GM19455 (cell line): ENCODE measurements around the gene HMGB1.

ENCODE experiments used
- ATAC-seq: cut with Tn5 transposase; IDR thresholded peaks from one replicate; pipeline ENCODE4 v1.9.1; 2021; ENCODE audit not compliant: unreplicated experiment

The HMGB1 gene

DNA sequence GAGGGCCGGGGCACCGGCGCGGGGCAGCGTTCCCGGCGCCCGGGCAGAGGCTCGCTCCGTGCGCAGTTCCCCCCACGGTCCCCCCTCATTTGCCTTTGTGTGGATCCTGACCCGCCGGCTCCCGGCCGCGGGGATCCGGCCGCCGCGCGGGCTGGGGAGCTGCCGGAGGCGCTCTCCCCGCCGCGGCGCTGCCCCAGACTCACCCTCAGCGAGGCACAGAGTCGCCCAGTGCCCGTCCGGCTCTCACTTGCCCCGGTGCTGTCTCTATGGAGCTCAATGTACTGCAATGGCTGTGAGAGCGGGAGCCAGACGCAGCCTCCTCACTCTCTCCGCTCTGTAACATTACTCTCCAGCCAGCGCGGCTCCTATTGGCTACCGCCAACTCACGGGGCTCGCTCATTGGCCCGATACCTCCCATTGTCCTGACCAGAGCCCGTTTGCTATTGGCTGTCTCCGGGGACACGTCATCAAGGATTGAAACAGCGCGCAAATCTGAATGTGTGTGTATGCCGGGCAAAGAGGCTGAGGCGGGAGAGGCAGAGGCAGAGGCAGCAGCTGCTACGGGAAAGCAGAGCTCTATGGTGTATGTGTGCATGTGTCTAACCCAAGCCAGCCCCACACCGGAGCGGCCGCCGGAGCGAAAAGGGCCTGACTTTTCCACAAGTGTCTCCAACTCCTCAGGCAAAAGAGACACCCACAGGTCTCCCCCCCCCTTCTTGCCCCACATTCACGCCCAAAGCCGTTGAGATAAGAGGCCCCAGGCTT, at the start of gene HMGB1:
HMGB1 (minus strand) TSS at position 344 of the 765 bp plus-strand sequence. CDS start 2,256 bp downstream, outside the sequence.
- peak; percentile 88 for ATAC-seq

- ATAC-seq, result no peak
Measured at GRCh38 chr13:30510811-30511371, 45.2 kb upstream of the HMGB1 start.

DNA sequence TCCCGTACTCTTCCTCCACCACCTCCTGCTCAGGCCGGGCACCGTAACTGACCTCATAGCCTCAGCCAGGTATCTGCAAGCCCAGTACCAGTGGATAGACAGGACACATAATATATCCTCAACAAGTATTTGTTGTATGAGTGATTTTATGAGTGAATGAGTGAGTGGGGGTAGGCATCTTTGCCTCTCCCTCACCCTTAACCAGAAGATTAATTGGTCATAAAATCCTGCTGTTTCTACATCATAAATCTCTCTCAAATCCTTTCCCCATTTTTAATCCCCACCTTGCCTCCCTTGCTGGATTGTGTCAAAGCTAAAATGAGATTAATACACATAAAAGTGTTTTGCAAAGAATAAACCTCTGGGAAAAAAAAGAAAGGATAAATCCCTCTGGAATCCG, 44.4 kb upstream of the HMGB1 start:
- ATAC-seq, result no peak

- ATAC-seq, result no peak
Measured at GRCh38 chr13:30509254-30510050, 43.7 kb upstream of the HMGB1 start.

DNA sequence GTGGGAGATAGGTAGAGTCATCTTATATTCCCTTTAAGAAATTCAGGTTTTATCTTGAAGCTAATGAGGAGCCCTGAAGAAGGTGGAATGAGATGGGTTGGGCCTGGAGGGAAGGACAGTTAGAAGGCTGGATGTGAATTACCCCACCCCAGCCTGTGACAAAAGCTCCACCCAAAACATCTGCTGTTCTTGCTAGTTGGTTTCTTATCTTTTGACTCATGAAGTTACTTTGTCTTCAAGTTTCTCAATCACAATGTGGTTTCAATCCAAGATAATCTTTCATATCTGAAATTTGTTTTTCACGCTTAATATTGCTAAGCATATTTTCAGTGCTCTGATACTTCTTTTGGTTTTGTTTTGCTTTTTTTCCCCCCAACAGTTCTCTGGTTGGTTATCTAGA, 38.3 kb upstream of the HMGB1 start:
- ATAC-seq, result peak; percentile 79

DNA sequence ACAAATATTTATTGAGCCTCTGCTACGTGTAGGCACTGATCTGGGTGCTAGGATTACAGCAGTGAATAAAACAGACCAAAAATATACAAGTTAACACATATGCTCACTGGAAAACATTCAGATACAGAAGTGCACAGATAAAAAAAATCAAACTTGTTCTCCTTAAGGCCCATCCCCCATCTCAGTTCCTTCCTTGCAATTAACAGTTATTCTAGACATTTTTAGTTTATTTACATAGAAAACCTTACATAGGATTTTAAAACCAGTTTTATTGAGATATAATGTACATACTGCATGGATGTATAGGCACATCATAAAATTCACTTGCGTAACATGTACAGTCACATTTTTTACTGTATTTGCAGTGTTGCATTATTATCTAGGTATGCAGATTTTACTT, 36.5 kb upstream of the HMGB1 start:
- ATAC-seq, result no peak

GRCh38 chr13:30499338-30499737, 33.6 kb upstream of the HMGB1 start:
- ATAC-seq, result no peak

- no peak for ATAC-seq
Measured at GRCh38 chr13:30496147-30496546, 30.4 kb upstream of the HMGB1 start.

GRCh38 chr13:30495746-30496145, 30.0 kb upstream of the HMGB1 start:
- no peak for ATAC-seq

DNA sequence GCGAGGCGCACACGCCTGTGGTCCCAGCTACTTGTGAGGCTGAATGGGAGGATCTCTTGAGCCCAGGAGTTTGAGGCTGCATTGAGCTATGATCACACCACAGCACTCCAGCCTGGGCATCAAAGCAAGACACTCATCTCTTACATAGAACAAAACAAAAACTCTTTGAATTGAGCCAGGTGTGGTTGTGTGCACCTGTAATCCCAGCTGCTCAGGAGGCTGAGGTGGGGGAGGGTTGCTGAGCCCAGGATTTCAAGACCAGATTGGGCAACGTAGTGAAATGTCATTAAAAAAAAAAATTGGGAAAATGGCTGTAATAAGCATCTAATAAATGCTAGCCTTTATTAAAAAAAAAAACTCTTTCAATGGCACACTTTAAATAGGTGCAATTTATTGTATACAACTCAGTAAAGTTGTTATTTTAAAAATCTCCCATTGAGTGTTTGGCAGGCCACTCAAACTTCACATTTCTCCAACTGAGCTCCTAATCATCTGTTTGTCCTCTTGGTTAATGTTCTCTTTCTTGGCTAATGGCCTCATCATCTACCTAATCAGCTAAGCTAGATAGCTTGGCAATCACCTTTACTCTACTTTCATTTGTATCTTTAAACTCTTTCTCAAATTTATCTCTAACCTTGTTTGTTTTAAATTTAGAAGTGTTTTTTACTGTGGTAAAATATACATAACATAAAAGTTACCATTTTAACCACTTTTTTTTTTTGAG, 28.1 kb upstream of the HMGB1 start:
- ATAC-seq, result no peak

GRCh38 chr13:30487075-30487470, 21.3 kb upstream of the HMGB1 start:
- ATAC-seq, result no peak

DNA sequence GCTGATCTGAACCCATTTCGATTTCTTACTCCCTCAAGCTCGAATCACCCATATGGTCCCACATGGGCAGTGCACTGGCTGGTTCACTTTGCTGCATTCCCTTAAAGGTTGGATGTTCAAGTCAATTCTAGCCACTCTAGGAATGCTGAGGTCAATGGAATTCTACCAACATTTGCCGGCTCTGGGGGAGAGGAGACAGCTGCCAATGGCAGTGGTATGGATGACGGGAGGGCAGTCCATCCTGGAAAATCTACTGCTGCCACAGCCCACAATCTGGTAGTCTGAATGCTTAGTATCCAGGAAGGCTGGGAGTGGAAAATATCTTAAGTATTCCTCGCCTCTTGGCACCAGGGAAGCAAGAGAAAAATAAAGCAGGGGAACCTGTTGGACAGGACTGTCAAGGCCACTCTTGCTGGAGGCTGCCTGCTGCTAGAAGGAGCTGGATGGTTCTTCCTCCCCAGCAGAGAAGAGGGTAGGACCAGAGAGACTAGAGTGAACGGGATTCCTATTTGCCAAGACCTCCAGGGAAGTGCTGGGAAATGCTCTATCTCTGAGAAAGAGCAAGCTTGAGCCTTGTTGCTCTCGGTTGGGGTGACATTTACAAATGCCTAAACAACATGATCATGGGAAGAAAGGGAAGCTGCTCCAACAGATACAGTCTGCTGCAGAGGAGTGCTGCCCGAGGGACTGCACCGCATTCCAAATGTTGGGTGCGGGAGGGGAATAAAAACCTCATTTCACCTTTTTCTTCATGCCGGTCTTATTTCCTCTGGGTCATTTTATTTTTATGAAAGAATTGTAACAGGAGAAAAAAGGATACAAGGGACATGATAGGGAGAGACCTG, 20.7 kb upstream of the HMGB1 start:
- ATAC-seq, result no peak

- ATAC-seq, result no peak
Measured at GRCh38 chr13:30481241-30481760, 15.6 kb upstream of the HMGB1 start.

DNA sequence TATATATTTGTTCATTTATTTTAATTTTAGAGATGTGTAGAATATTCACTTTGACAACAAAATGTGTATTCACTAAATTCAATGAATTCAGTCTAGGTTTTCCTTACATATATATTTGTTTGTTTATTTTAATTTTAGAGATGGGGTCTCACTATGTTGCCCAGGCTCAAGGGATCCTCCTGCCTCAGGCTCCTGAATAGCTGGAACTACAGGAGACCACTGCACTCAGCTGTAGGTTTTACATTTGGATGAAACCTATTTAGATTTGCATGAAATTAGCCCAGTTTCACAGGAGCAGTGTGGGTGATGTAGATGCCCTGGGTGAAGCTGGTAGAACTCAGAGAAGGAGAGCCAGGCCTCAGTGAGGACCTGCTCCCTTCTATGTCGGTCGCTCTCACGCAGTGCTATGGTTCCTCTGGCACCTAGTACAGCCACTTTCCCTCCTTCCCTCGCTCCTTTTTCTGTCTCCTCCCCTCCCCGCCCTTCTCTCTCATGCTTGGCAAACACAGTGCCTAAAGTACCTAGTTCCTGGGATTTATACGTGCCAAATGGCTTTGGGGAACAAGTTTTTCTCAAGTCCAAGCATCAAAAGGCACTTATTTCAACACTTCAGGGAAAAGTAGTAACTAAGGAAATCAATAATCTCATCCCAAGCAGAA, 14.7 kb upstream of the HMGB1 start:
- ATAC-seq, result no peak

- ATAC-seq, result no peak
Measured at GRCh38 chr13:30479883-30480219, 14.1 kb upstream of the HMGB1 start.

DNA sequence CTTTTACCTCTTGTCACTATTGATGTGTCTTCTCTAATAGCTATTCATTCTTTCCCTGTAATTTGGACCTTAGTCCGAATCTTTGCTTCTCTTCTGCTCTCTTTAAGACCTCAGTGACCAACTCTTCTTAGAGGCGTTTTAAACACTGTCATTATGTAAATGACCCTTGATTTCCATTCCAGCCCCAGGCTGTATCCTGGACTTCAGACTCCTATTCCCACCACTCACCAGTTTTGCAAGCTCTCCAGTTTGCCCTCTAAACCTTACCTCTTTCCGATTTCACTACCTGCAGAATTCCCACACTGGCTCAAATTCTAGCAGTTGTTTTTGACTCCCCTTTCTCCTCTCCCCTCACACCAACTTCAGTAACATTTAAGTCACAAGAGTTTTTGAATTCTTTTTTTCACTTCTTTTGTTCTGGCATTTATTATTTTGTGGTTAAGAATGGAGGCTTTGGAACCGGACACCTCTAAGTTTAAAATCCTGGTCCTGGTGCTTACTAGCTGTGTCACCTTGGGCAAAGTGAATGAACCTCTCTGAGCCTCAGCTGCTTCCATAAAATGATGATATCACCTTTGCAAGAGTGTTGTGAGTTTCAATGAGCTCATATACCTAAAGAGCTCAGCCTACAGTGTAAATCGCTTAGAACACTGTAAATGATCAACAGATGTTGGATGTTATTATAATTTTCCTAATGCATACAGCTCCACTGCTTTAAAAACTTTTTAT, 13.6 kb upstream of the HMGB1 start:
- ATAC-seq, result no peak

DNA sequence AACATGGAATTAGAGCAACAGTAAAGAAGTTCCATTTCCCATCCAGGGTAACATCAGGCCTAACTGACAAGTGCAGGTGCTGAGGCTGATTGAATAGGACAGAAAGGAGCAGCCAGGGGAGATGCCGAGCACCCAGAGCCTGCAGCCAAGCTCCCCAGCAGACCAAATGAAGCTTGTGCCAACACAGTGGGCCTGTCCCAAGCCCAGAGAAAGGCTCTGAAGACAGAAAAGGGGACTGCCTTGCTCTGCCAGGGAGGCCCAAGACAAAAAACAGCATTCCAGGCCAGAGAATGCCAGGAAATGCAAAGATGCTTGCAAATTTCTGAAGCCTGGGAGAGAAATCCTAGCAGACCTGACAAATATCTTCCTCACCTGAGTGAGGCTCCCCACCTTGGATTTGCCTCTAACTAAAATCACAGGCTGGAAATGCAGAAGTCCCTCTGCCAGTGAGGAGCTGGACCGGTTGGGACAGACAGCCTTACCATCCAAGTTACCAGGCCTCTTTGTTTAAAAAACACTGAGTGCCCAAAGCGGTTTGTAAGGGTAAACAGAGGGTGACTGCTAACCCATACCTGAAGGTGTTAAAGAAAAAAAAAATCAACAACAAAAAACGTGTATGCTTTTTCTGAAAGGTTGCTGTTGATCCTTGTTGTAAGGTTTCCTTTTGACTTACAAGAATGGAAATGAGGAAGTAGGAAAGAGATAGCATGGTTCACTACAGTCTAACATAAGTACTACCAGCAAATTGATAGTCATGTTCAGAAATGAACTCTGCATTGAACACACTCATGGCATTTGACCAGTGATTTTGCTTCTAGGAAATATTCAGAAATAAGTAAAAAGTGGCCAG, 11.8 kb upstream of the HMGB1 start:
- peak; percentile 92 for ATAC-seq

GRCh38 chr13:30473675-30474074, 7.9 kb upstream of the HMGB1 start:
- ATAC-seq, result no peak
